Measurements from ENCODE around the gene SLC12A9.
"Not testable (repeated sequence)": the region's sequence is repeated elsewhere in the genome, so short reads cannot be mapped to it uniquely, and the experiment has no call there.

Gene SLC12A9

GRCh38 chr7:100835903-100836811 lies 16.4 kb upstream of the SLC12A9 start:
- Mint-ChIP-seq H3K27me3 (ENCODE audit: low read depth) (peaks cover 3% of the 10 kb centered on the region), H3K4me3 (no peak overlapping the region), H3K4me1 (ENCODE audit: low read depth) (peaks cover 14% of the 10 kb centered on the region), H3K36me3 (ENCODE audit: low read depth) (no peaks in the 10 kb centered on the region), H3K9me3 (no peaks in the 10 kb centered on the region), H3K27ac (peak overlapping the region; percentile 34)
- no peak for DNase-seq (ENCODE audit: low spot score)

DNA sequence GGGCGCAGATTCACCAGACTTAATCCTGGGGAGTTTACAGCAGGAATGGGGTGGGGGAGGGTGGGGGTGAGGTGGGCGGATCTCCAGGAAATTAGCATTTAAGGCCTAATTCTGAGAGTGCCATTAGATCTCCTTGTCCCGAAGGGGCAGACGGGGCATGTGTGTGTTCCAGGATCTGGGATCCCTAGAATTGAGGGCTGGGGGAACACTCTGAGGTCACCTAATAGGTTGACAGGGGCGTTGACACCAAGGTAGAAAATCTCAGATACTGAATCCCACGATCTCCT lies 15.8 kb upstream of the SLC12A9 start:
- no peak for DNase-seq (ENCODE audit: low spot score)
- Mint-ChIP-seq H3K9me3 (no peaks in the 10 kb centered on the region), H3K36me3 (ENCODE audit: low read depth) (no peaks in the 10 kb centered on the region), H3K27me3 (ENCODE audit: low read depth) (peaks cover 4% of the 10 kb centered on the region), H3K27ac (no peak overlapping the region), H3K4me1 (ENCODE audit: low read depth) (peaks cover 14% of the 10 kb centered on the region), H3K4me3 (peak overlapping the region; percentile 73)

DNA sequence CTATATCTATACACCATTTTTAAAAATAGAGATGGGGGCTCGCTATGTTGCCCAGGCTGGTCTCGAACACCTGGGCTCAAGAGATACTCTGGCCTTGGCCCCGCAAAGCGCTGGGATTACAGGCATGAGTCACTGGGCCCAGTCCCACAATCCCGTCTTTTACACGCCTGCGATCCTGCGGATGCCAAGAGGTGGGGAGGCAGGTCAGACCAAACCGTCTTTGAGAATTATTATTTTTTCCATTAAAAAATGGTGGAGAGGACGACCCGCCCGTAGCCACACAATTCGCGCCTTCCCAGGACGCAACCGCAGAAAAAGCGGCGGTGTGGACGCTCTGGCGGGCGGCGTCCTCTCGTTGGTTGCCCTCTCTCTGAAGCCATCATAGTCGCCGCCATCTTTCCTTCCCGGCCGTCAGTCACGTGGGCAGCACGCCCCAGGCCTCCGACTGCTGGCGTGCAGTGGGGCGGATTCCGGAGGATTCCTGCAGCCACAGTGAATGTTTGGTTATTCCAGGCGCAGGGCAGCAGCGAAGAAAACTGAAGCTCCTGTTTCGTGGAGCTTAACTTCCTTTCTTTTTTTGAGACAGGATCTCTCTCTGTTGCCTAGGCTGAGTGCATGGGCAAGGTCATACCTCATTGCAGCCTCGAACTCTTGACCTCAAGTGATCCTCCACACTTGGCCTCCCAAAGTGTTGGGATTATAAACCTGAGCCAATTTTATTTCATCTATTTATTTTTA lies 15.2 kb upstream of the SLC12A9 start:
- Mint-ChIP-seq H3K36me3 (ENCODE audit: low read depth) (no peaks in the 10 kb centered on the region), H3K27me3 (ENCODE audit: low read depth) (peaks cover 9% of the 10 kb centered on the region), H3K27ac (peak overlapping the region; percentile 35), H3K9me3 (no peaks in the 10 kb centered on the region), H3K4me3 (peak overlapping the region; percentile 73), H3K4me1 (ENCODE audit: low read depth) (peaks cover 14% of the 10 kb centered on the region)
- peak; percentile 57 for DNase-seq (ENCODE audit: low spot score)

DNA sequence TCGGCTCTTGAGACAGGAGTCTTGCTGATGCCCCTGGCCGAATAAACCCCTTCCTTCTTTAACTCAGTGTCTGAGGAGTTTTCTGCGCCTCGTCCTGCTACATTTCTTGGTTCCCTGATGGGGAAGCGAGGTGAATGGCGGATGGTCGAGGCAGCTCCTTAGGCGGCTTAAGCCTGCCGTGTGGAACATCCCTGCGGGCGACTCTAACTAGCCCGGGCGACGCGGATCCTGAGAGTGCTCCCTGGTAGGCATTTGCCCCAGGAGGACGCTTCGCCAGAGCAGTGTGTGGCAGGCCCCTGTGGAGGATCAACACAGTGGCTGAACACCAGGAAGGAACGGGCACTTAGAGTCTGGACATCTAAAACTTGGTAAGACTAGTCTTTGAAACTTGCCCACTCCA lies 13.2 kb upstream of the SLC12A9 start:
- H3K9me3 Mint-ChIP-seq = no peaks in the 10 kb centered on the region
- peaks cover 11% of the 10 kb centered on the region for H3K27me3 Mint-ChIP-seq (ENCODE audit: low read depth)
- no peak overlapping the region for H3K4me3 Mint-ChIP-seq
- no peaks in the 10 kb centered on the region for H3K36me3 Mint-ChIP-seq (ENCODE audit: low read depth)
- H3K27ac Mint-ChIP-seq = no peak overlapping the region
- H3K4me1 Mint-ChIP-seq (ENCODE audit: low read depth) = peaks cover 14% of the 10 kb centered on the region
- DNase-seq (ENCODE audit: low spot score) = no peak

DNA sequence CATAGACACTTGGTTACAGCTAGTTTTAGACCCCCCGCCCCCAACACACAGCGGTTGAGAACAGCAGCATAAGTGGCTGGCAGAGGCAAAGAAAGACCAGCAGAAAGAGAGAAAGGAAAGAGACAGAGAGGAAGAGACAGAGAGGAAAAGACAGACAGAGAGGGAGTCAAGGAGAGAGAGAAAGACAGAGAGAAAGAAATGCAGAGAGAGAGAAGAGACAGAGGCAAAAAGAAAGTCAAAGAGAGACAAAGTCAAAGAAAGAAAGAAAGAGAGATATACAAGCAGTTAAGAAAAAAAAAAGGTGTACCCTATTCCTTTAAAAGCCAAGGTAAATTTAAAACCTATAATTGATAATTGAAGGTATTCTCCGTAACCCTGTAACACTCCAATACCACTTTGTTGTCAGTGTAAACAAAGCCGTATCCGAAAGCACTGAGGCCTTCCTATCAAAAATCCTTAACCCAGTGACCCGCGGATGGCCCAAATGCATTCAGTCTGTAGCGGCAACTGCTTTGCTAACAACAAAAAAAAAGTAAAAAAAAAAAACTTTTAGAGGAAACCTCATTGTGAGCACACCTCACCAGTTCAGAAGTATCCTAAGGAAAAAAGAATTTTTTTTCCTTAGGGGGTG lies 11.9 kb upstream of the SLC12A9 start:
- DNase-seq (ENCODE audit: low spot score) = no peak
- H3K36me3 Mint-ChIP-seq (ENCODE audit: low read depth) = no peaks in the 10 kb centered on the region
- peaks cover 11% of the 10 kb centered on the region for H3K27me3 Mint-ChIP-seq (ENCODE audit: low read depth)
- no peak overlapping the region for H3K4me3 Mint-ChIP-seq
- peaks cover 14% of the 10 kb centered on the region for H3K4me1 Mint-ChIP-seq (ENCODE audit: low read depth)
- H3K27ac Mint-ChIP-seq = peak overlapping the region; percentile 9
- H3K9me3 Mint-ChIP-seq = no peaks in the 10 kb centered on the region

GRCh38 chr7:100847360-100847759 lies 5.2 kb upstream of the SLC12A9 start:
- DNase-seq (ENCODE audit: low spot score) = no peak
- H3K27ac Mint-ChIP-seq = no peak overlapping the region
- peaks cover 2% of the 10 kb centered on the region for H3K4me1 Mint-ChIP-seq (ENCODE audit: low read depth)
- no peaks in the 10 kb centered on the region for H3K9me3 Mint-ChIP-seq
- peaks cover under 1% of the 10 kb centered on the region for H3K27me3 Mint-ChIP-seq (ENCODE audit: low read depth)
- no peak overlapping the region for H3K4me3 Mint-ChIP-seq
- no peaks in the 10 kb centered on the region for H3K36me3 Mint-ChIP-seq (ENCODE audit: low read depth)

- no peak overlapping the region for H3K27ac Mint-ChIP-seq
These were observed 1.8 kb downstream of the SLC12A9 start for GRCh38 chr7:100854146-100854895.

DNA sequence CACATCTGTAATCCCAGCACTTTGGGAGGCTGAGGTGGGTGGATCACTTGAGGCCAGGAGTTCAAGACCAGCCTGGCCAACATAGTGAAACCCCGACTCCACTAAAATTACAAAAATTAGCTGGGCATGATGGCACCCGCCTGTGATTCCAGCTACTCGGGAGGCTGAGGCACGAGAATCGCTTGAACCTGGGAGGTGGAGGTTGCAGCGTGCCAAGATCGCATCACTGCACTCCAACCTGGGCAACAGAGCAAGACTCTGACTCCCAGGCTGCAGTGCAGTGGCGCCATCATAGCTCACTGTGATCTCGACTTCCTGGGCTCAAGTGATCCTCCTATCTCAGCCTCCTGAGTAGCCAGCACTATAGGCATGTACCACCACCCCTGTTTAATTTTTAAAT lies 2.4 kb downstream of the SLC12A9 start:
- H3K4me1 Mint-ChIP-seq (ENCODE audit: low read depth); H3K27ac Mint-ChIP-seq; H3K27me3 Mint-ChIP-seq (ENCODE audit: low read depth); H3K4me3 Mint-ChIP-seq; DNase-seq (ENCODE audit: low spot score); H3K9me3 Mint-ChIP-seq: not testable (repeated sequence)
- peaks cover 13% of the 10 kb centered on the region for H3K36me3 Mint-ChIP-seq (ENCODE audit: low read depth)

More at GRCh38 chr7:100854146-100854895, 1.8 kb downstream of the SLC12A9 start:
- Mint-ChIP-seq H3K9me3 (no peaks in the 10 kb centered on the region), H3K36me3 (ENCODE audit: low read depth) (peaks cover 8% of the 10 kb centered on the region), H3K27me3 (ENCODE audit: low read depth) (no peaks in the 10 kb centered on the region), H3K4me3 (peak overlapping the region; percentile 89), H3K4me1 (ENCODE audit: low read depth) (peaks cover 8% of the 10 kb centered on the region)
- no peak for DNase-seq (ENCODE audit: low spot score)

DNA sequence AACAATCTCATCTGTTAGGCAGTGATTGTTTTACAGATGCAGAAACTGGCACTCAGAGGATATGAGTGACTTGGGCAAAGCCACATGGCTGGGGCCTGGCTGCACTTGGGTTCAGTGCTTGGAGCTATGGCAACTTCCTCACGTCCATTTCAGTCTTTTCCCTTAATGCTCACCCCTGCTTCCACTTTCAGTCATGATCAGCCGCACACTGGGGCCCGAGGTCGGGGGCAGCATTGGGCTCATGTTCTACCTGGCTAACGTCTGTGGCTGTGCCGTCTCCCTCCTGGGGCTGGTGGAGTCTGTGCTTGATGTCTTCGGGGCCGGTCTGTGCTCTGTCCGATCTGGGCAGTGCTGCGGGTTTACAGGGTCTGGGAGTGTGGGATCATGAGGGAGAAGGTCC lies 3.0 kb downstream of the SLC12A9 start:
- H3K4me1 Mint-ChIP-seq (ENCODE audit: low read depth) = peaks cover 8% of the 10 kb centered on the region
- no peaks in the 10 kb centered on the region for H3K27me3 Mint-ChIP-seq (ENCODE audit: low read depth)
- no peaks in the 10 kb centered on the region for H3K9me3 Mint-ChIP-seq
- peaks cover 16% of the 10 kb centered on the region for H3K36me3 Mint-ChIP-seq (ENCODE audit: low read depth)
- H3K4me3 Mint-ChIP-seq = no peak overlapping the region
- no peak overlapping the region for H3K27ac Mint-ChIP-seq
- DNase-seq (ENCODE audit: low spot score) = no peak

GRCh38 chr7:100856871-100857282 lies 4.4 kb downstream of the SLC12A9 start:
- peaks cover 20% of the 10 kb centered on the region for H3K36me3 Mint-ChIP-seq (ENCODE audit: low read depth)
- H3K27ac Mint-ChIP-seq = no peak overlapping the region
- H3K4me3 Mint-ChIP-seq = no peak overlapping the region
- DNase-seq (ENCODE audit: low spot score) = no peak
- H3K27me3 Mint-ChIP-seq (ENCODE audit: low read depth) = no peaks in the 10 kb centered on the region
- no peaks in the 10 kb centered on the region for H3K9me3 Mint-ChIP-seq
- H3K4me1 Mint-ChIP-seq (ENCODE audit: low read depth) = peaks cover 7% of the 10 kb centered on the region

DNA sequence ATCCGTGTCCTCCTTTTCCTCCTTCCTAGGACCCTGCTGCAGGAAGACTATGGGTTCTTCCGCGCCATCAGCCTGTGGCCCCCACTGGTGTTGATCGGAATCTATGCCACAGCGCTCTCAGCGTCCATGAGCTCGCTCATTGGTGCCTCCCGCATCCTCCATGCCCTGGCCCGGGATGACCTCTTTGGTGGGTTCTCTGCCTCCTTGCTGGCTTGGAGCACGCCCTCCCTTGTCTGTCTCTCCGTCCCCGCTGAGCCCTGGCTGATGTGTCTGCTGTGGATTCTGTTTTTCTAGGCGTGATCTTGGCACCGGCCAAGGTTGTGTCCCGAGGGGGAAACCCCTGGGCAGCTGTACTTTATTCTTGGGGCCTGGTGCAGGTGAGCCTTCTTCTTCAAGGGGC lies 7.3 kb downstream of the SLC12A9 start:
- H3K27ac Mint-ChIP-seq = no peak overlapping the region
- H3K4me1 Mint-ChIP-seq (ENCODE audit: low read depth) = peaks cover 3% of the 10 kb centered on the region
- H3K9me3 Mint-ChIP-seq = no peaks in the 10 kb centered on the region
- DNase-seq (ENCODE audit: low spot score) = no peak
- no peak overlapping the region for H3K4me3 Mint-ChIP-seq
- H3K36me3 Mint-ChIP-seq (ENCODE audit: low read depth) = peaks cover 38% of the 10 kb centered on the region
- no peaks in the 10 kb centered on the region for H3K27me3 Mint-ChIP-seq (ENCODE audit: low read depth)

GRCh38 chr7:100860702-100861615 lies 8.4 kb downstream of the SLC12A9 start:
- no peak for DNase-seq (ENCODE audit: low spot score)
- H3K9me3 Mint-ChIP-seq = no peaks in the 10 kb centered on the region
- no peak overlapping the region for H3K4me3 Mint-ChIP-seq
- H3K27me3 Mint-ChIP-seq (ENCODE audit: low read depth) = no peaks in the 10 kb centered on the region
- no peak overlapping the region for H3K27ac Mint-ChIP-seq
- H3K4me1 Mint-ChIP-seq (ENCODE audit: low read depth) = no peaks in the 10 kb centered on the region
- peaks cover 35% of the 10 kb centered on the region for H3K36me3 Mint-ChIP-seq (ENCODE audit: low read depth)

GRCh38 chr7:100861616-100861985 lies 9.1 kb downstream of the SLC12A9 start:
- DNase-seq (ENCODE audit: low spot score) = no peak
- Mint-ChIP-seq H3K4me1 (ENCODE audit: low read depth) (no peaks in the 10 kb centered on the region), H3K27me3 (ENCODE audit: low read depth) (no peaks in the 10 kb centered on the region), H3K9me3 (no peaks in the 10 kb centered on the region), H3K27ac (no peak overlapping the region), H3K36me3 (ENCODE audit: low read depth) (peaks cover 35% of the 10 kb centered on the region), H3K4me3 (no peak overlapping the region)

All from T-helper 2 cell treated with Interferon-gamma antibody and Interleukin-4, amounts not matched to agents 5 μg/mL and 100 μg/mL, for 36 hours (primary cell).